SK-N-SH (cell line): ENCODE results near the gene PRKCB. TPM values are rescaled to one million over a fixed set of nuclear protein-coding genes. Genes with fewer than 3 reads are reported as not detected.

Experiments
- CTCF ChIA-PET: fragments of 300-600, 350-600 bp; formaldehyde crosslinking; extraction: SDS; loops from one replicate; lab custom pipeline; 2021; lab: Yijun Ruan, JAX
- POLR2A ChIA-PET: fragments of 350-600 bp; sonication (Branson Sonifier 250); formaldehyde crosslinking; extraction: SDS; loops from one replicate; lab custom pipeline; 2020; ENCODE audit warnings: antibody characterized with exemption, inconsistent platforms; lab: Yijun Ruan, JAX
- DNase-seq: peaks from one replicate; pipeline ENCODE4 v3.0.0; 2012
- H2AFZ ChIP-seq: fragments of 200-600 bp; sonication (generic); 2 replicates; pipeline ENCODE4 v1.8.1; 2016; ENCODE audit warnings: antibody characterized with exemption, mild to moderate bottlenecking, low read depth
- H3F3A ChIP-seq: fragments of 200-600 bp; sonication (generic); replicated peaks from 2 replicates; pipeline ENCODE3; 2016; ENCODE audit warnings: antibody characterized with exemption, mild to moderate bottlenecking; ENCODE audit not compliant: insufficient read depth
- H3K27ac ChIP-seq, 2 experiments: fragments of 200-500 bp in 1 of 2; fragments of 200-600 bp in 1 of 2; sonication (Bioruptor generic) in 1 of 2; sonication (generic), shearing (Covaris generic) in 1 of 2; 2 replicates each; pipeline versions ENCODE4 v1.5.1 to v1.6.1; 2014 to 2016; ENCODE audit warnings: low read depth in 2 of 2, inconsistent platforms in 1 of 2, low read length in 1 of 2, mild to moderate bottlenecking in 1 of 2, mixed read lengths in 1 of 2
- H3K27me3 ChIP-seq: fragments of 200-600 bp; sonication (generic), shearing (Covaris generic); 2 replicates; pipeline ENCODE4 v1.6.1; 2016; ENCODE audit warnings: mixed run types; ENCODE audit not compliant: insufficient read depth
- H3K36me3 ChIP-seq, 2 experiments: fragments of 200-500 bp in 1 of 2; fragments of 200-600 bp in 1 of 2; sonication (Bioruptor generic) in 1 of 2; sonication (generic) in 1 of 2; replicated peaks in 1 of 2; 2 replicates each; pipeline versions ENCODE3 to v1.5.1; 2014 to 2016; ENCODE audit warnings: low read length in 1 of 2, mild to moderate bottlenecking in 1 of 2; ENCODE audit not compliant: insufficient read depth in 2 of 2, control insufficient read depth in 1 of 2
- H3K4me1 ChIP-seq, 2 experiments: fragments of 200-500 bp in 1 of 2; fragments of 200-600 bp in 1 of 2; sonication (Bioruptor generic) in 1 of 2; sonication (generic), shearing (Covaris generic) in 1 of 2; 2 replicates each; pipeline versions ENCODE4 v1.5.1 to v1.6.1; 2014 to 2016; ENCODE audit warnings: low read depth in 1 of 2, low read length in 1 of 2, mixed run types in 1 of 2; ENCODE audit not compliant: insufficient read depth in 2 of 2, control insufficient read depth in 1 of 2
- H3K4me2 ChIP-seq: fragments of 200-600 bp; sonication (generic), shearing (Covaris generic); 2 replicates; pipeline ENCODE4 v1.6.1; 2017; ENCODE audit warnings: mixed run types
- H3K4me3 ChIP-seq, 2 experiments: fragments of 200-500 bp in 1 of 2; fragments of 200-600 bp in 1 of 2; sonication (Bioruptor generic) in 1 of 2; sonication (generic), shearing (Covaris generic) in 1 of 2; 2 replicates each; pipeline versions ENCODE4 v1.5.1 to v1.8.1; 2014 to 2016; ENCODE audit warnings: low read depth in 2 of 2, inconsistent platforms in 1 of 2, low read length in 1 of 2, mild to moderate bottlenecking in 1 of 2, mixed read lengths in 1 of 2, moderate library complexity in 1 of 2
- H3K79me2 ChIP-seq: fragments of 200-600 bp; sonication (generic); 2 replicates; pipeline ENCODE4 v1.8.1; 2017; ENCODE audit warnings: mild to moderate bottlenecking; ENCODE audit not compliant: insufficient read depth
- H3K9ac ChIP-seq: fragments of 200-600 bp; sonication (generic); 2 replicates; pipeline ENCODE4 v1.6.1; 2017; ENCODE audit warnings: mixed run types
- H3K9me2 ChIP-seq: fragments of 200-600 bp; sonication (generic); 2 replicates; pipeline ENCODE4 v1.6.1; 2017; ENCODE audit warnings: mixed run types
- H3K9me3 ChIP-seq: fragments of 200-600 bp; sonication (generic); 2 replicates; pipeline ENCODE4 v1.6.1; 2017; ENCODE audit warnings: mixed run types, mild to moderate bottlenecking, moderate library complexity
- H4K20me1 ChIP-seq: fragments of 200-600 bp; sonication (generic); 2 replicates; pipeline ENCODE4 v1.6.1; 2017; ENCODE audit warnings: mild to moderate bottlenecking, mixed run types; ENCODE audit not compliant: insufficient read depth
- EP300 ChIP-seq, 2 experiments: IDR thresholded peaks; 2 replicates each; pipeline versions ENCODE4 v1.4.0 to v1.6.1; 2012; ENCODE audit warnings: borderline replicate concordance in 1 of 2, low read depth in 1 of 2, low read length in 1 of 2
- EZH2phosphoT487 ChIP-seq: fragments of 200-600 bp; sonication (generic); IDR thresholded peaks from 2 replicates; pipeline ENCODE4 v1.6.1; 2017; ENCODE audit warnings: low read depth, mixed run types, mild to moderate bottlenecking, antibody characterized with exemption, moderate library complexity, borderline replicate concordance
- JUND ChIP-seq: IDR thresholded peaks from 2 replicates; pipeline ENCODE4 v1.4.0; 2012
- MEF2A ChIP-seq: IDR thresholded peaks from 2 replicates; pipeline ENCODE4 v1.4.0; 2012; ENCODE audit warnings: low read depth, borderline replicate concordance
- NRF1 ChIP-seq: IDR thresholded peaks from 2 replicates; pipeline ENCODE4 v1.6.1; 2012; ENCODE audit warnings: low read depth, mild to moderate bottlenecking, low read length
- PBX3 ChIP-seq: IDR thresholded peaks from 2 replicates; pipeline ENCODE4; 2012
- RCOR1 ChIP-seq: fragments of 150-350 bp; IDR thresholded peaks from 2 replicates; pipeline ENCODE4 v1.6.1; 2017; ENCODE audit warnings: antibody characterized with exemption, low read length
- REST ChIP-seq: IDR thresholded peaks from 2 replicates; pipeline ENCODE4 v1.6.1; 2012; ENCODE audit warnings: mild to moderate bottlenecking, low read depth, low read length, moderate library complexity
- RFX5 ChIP-seq: IDR thresholded peaks from 2 replicates; pipeline ENCODE4 v1.6.1; 2012; ENCODE audit warnings: mild to moderate bottlenecking, improper control_type of control experiment, low read length
- TAF1 ChIP-seq: IDR thresholded peaks from 2 replicates; pipeline ENCODE4 v1.6.1; 2012; ENCODE audit warnings: low read depth, mild to moderate bottlenecking, low read length, moderate library complexity, borderline replicate concordance
- TCF12 ChIP-seq: IDR thresholded peaks from 2 replicates; pipeline ENCODE4 v1.4.0; 2012
- WGBS: methylation state at CpG from one replicate; pipeline ENCODE4 v1.1.6; 2017; ENCODE audit warnings: low lambda C conversion rate; 5-methylcytosine and 5-hydroxymethylcytosine counted together
- polyA plus RNA-seq, 3 experiments: library from polyadenylated mRNA; depleted of rRNA; stranded (reverse); fragments of >200 nt; gene quantifications; 2 replicates each; pipeline ENCODE4 v1.2.3, GENCODE V29; 2012
- TF ChIP-seq, protein P1 (sequence below): IDR thresholded peaks from 2 replicates; pipeline ENCODE4 v1.4.0; 2012; ENCODE audit warnings: low read depth
- TF ChIP-seq, protein P2 (sequence below): fragments of 150-350 bp; IDR thresholded peaks from 2 replicates; pipeline ENCODE4 v1.6.1; 2017; ENCODE audit warnings: antibody characterized with exemption, low read length, low read depth, borderline replicate concordance

Gene PRKCB
- polyA plus RNA-seq, 1 of the 3 experiments (the other 2 are of a cell fraction), result 0.12 TPM

DNA sequence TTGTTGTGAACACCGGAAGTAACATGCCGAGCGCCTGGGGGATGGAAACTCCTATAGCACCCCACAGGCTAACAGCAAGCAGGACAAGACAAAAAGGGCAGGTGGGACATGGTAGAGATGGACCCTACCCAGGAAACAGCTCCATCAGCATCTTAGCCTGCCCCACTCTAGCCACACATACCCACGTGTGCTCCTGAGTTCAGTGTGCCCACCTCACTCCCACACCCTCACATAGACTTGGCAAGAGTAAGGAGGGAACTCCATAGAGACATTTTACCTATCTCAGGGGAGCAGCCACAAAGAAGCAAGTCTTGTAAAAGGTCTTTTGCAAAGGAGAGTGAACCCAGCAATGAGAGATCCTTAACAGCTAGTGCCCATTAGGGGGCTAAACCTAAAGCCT is 382.5 kb downstream of the PRKCB start:
- ChIA-PET CTCF (no interaction called here), POLR2A (no interaction called here)
- no peaks in the 10 kb centered on the region for H3K4me1 ChIP-seq
- no peak for DNase-seq
- H3K79me2 ChIP-seq, result no peaks in the 10 kb centered on the region
- H3F3A ChIP-seq, result no peaks in the 10 kb centered on the region
- no peaks in the 10 kb centered on the region for H3K9me2 ChIP-seq
- H4K20me1 ChIP-seq, result no peaks in the 10 kb centered on the region
- no peak for TF ChIP-seq MEF2A
- TF ChIP-seq PBX3, result no peak
- no peak for TF ChIP-seq RFX5
- TF ChIP-seq RCOR1, result no peak
- TF ChIP-seq, protein P1, sequence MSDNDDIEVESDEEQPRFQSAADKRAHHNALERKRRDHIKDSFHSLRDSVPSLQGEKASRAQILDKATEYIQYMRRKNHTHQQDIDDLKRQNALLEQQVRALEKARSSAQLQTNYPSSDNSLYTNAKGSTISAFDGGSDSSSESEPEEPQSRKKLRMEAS, result no peak
- TF ChIP-seq NRF1, result no peak
- TF ChIP-seq EP300 (IDR thresholded peaks at IDR 0.05; ENCODE audit: borderline replicate concordance in 1 of 2, low read depth in 1 of 2, low read length in 1 of 2), result no peak
- TF ChIP-seq REST, result no peak
- TF ChIP-seq EZH2phosphoT487, result no peak
- no peak for TF ChIP-seq JUND
- TF ChIP-seq, protein P2, sequence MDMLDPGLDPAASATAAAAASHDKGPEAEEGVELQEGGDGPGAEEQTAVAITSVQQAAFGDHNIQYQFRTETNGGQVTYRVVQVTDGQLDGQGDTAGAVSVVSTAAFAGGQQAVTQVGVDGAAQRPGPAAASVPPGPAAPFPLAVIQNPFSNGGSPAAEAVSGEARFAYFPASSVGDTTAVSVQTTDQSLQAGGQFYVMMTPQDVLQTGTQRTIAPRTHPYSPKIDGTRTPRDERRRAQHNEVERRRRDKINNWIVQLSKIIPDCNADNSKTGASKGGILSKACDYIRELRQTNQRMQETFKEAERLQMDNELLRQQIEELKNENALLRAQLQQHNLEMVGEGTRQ, result no peak
- TF ChIP-seq TCF12, result no peak
- no peak for TF ChIP-seq TAF1
- no peak overlapping the region for H3K4me3 ChIP-seq
- H2AFZ ChIP-seq, result no peak overlapping the region
- no peak overlapping the region for H3K4me2 ChIP-seq
- no peak overlapping the region for H3K27ac ChIP-seq
- 42% methylated on average over 4 of the region's 4 CpGs for WGBS
- no peaks in the 10 kb centered on the region for H3K36me3 ChIP-seq
- no peak overlapping the region for H3K9ac ChIP-seq
- no peaks in the 10 kb centered on the region for H3K27me3 ChIP-seq
- H3K9me3 ChIP-seq, result no peaks in the 10 kb centered on the region
